Measurements from ENCODE around the gene MBTPS1. TPM values are rescaled to one million over a fixed set of nuclear protein-coding genes. Genes with fewer than 3 reads are reported as not detected.
A peak's percentile ranks its signal among the peaks of the same experiment; 100 is the strongest.

MBTPS1 gene
- total and polyA plus RNA-seq, 9 of the 15 experiments (the other 6 are each of a cell fraction or from before 2014, with no cell fraction given), result 2.8 to 57.6 (median 43.8) TPM

DNA sequence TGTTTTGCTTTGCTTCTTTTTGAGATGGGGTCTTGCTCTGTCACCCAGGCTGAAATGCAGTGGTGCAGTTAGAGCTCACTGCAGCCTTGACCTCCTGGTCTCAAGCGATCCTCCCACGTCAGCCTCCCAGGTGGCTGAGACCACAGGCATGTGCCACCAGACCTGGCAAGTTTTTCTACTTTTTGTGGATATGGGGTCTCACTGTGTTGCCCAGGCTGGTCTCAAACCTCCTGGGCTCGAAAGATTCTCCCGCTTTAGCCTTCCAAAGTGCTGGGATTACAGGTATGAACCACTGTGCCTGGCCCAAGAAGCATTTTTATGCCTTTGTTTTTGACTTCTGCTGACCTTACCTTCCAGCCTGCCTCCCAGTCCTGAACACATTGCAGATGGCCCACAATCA is 38.5 kb upstream of the MBTPS1 start:
- Histone ChIP-seq H2AFZ (ENCODE audit: low read depth, low read length) (no peak overlapping the region), H3K9ac (ENCODE audit: insufficient read depth in 1 of 2, low read depth in 2 of 2, low read length in 2 of 2) (no peak overlapping the region), H3K4me1 (replicated peaks in 1 of 2; ENCODE audit: control insufficient read depth in 2 of 2, insufficient read depth in 2 of 2, low read length in 2 of 2) (peaks cover 0 to 4% of the 10 kb centered on the region in 2 experiments; a peak in 1 of 5 replicates), H3K27ac (ENCODE audit: extremely low read depth, low read depth, low read length) (no peak overlapping the region), H3K9me3 (replicated peaks; ENCODE audit: control insufficient read depth, insufficient read depth, low read depth, low read length) (no peaks in the 10 kb centered on the region), H3K36me3 (ENCODE audit: control insufficient read depth, insufficient read depth, low read length) (no peaks in the 10 kb centered on the region), H3K27me3 (ENCODE audit: control insufficient read depth in 2 of 2, insufficient read depth in 2 of 2, low read length in 2 of 2) (peaks cover 27 to 55% of the 10 kb centered on the region in 2 experiments), H4K20me1 (replicated peaks; ENCODE audit: control insufficient read depth, insufficient read depth, low read length) (no peaks in the 10 kb centered on the region), H3K9me1 (ENCODE audit: control insufficient read depth, insufficient read depth, low read length) (no peaks in the 10 kb centered on the region), H3K79me2 (ENCODE audit: control insufficient read depth, insufficient read depth, low read length) (no peaks in the 10 kb centered on the region), H3K4me2 (ENCODE audit: insufficient read depth, low read length) (no peak overlapping the region), H3K4me3 (no peak overlapping the region)
- in situ Hi-C loops (cut with MboI) (no loop called here), intact Hi-C loops (cut with micrococcal nuclease) (no loop called here)
- ATAC-seq, result no peak
- 18% methylated on average over 4 of the region's 4 CpGs for WGBS (ENCODE audit: insufficient coverage, low coverage, missing lambda C conversion rate)
- CTCF ChIA-PET (ENCODE audit: low intra/inter-chr PET ratio), result no interaction called here
- no peak for DNase-seq (ENCODE audit: extremely low read depth in 1 of 4, low spot score in 3 of 4)
- FAIRE-seq, result no peak
- TF ChIP-seq IRF2 (CRISPR knock-in tag; IDR thresholded peaks at IDR 0.05), result no peak
- TF ChIP-seq ZNF121 (CRISPR knock-in tag; conservative IDR thresholded peaks at IDR 0.05), result peak; percentile 73
- POLR2A ChIA-PET, result interaction anchor here (0.7 kb wide), 1 partner anchor 451 kb away, joined by 4 read pairs; no protein-coding TSS in a partner anchor
- BruUV-seq (replicated peaks), result no TSS peak

DNA sequence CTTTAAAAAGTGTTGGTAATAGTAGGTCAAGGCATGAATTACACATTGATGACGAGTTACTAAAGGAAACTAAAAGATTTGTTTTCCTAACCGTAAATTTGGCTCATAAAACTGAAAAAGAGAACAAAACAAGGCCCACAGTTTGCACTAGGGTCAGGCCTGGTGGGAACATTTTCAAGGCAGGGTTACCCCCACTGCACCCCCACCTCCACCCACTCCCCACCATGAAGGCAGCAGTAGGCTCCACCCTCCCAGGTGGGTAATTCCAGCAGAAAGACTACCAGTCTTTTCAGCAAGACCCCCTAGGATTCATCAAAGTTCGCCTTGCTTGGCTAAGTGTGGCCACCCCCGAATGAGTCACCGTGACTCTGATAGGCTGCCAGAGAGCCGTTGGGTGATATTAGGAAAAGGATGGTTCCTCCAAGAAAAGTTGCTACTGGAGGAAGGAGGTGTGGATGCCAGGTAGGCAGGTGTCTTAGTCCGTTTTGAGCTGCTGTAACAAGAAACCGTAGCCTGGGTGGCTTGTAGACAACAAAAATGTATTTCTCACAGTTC is 37.0 kb upstream of the MBTPS1 start:
- Histone ChIP-seq H3K79me2 (ENCODE audit: control insufficient read depth, insufficient read depth, low read length) (no peaks in the 10 kb centered on the region), H3K27ac (ENCODE audit: extremely low read depth, low read depth, low read length) (no peak overlapping the region), H3K36me3 (ENCODE audit: control insufficient read depth, insufficient read depth, low read length) (no peaks in the 10 kb centered on the region), H3K9ac (ENCODE audit: insufficient read depth in 1 of 2, low read depth in 2 of 2, low read length in 2 of 2) (no peak overlapping the region), H2AFZ (ENCODE audit: low read depth, low read length) (no peak overlapping the region), H3K4me3 (no peak overlapping the region), H3K9me3 (replicated peaks; ENCODE audit: control insufficient read depth, insufficient read depth, low read depth, low read length) (no peaks in the 10 kb centered on the region), H4K20me1 (replicated peaks; ENCODE audit: control insufficient read depth, insufficient read depth, low read length) (no peaks in the 10 kb centered on the region), H3K9me1 (ENCODE audit: control insufficient read depth, insufficient read depth, low read length) (no peaks in the 10 kb centered on the region), H3K27me3 (ENCODE audit: control insufficient read depth in 2 of 2, insufficient read depth in 2 of 2, low read length in 2 of 2) (peaks cover 17 to 52% of the 10 kb centered on the region in 2 experiments), H3K4me2 (ENCODE audit: insufficient read depth, low read length) (no peak overlapping the region), H3K4me1 (replicated peaks in 1 of 2; ENCODE audit: control insufficient read depth in 2 of 2, insufficient read depth in 2 of 2, low read length in 2 of 2) (peaks cover 0 to 4% of the 10 kb centered on the region in 2 experiments; a peak in 1 of 5 replicates)
- TF ChIP-seq FOSL1 (tag; conservative IDR thresholded peaks at IDR 0.05) (peak; percentile 57), JUND (IDR thresholded peaks at IDR 0.05; ENCODE audit: borderline replicate concordance, low read depth, low read length) (peak; percentile 73; the same call in 1 of the 2 replicates), JUND (tag; IDR thresholded peaks at IDR 0.05; ENCODE audit: borderline replicate concordance, low read depth, low read length) (no peak), ELF4 (CRISPR knock-in tag; IDR thresholded peaks at IDR 0.05) (no peak), CREM (IDR thresholded peaks at IDR 0.05; ENCODE audit: low read depth) (0 out of 2 replicates have a peak, but pooled peaks have one; percentile 3)
- TF ChIP-seq, protein P1, sequence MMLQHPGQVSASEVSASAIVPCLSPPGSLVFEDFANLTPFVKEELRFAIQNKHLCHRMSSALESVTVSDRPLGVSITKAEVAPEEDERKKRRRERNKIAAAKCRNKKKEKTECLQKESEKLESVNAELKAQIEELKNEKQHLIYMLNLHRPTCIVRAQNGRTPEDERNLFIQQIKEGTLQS (IDR thresholded peaks at IDR 0.05), result peak; percentile 62
- TF ChIP-seq, protein P1 (CRISPR knock-in tag; conservative IDR thresholded peaks at IDR 0.05), result no peak
- FAIRE-seq (no peak), DNase-seq (ENCODE audit: extremely low read depth in 1 of 4, low spot score in 3 of 4) (peak in 1 of 4 experiments; percentile 41), ATAC-seq (0 out of 3 replicates have a peak, but pooled peaks have one; percentile 22)
- WGBS (ENCODE audit: insufficient coverage, low coverage, missing lambda C conversion rate), result 4% methylated on average over 8 of the region's 8 CpGs
- BruUV-seq (replicated peaks), result no TSS peak
- ChIA-PET POLR2A (interaction anchor here (0.8 to 0.9 kb wide), 2 partner anchors 16 to 37 kb away, joined by 3 read pairs; partner anchors contain the start of gene MBTPS1), CTCF (ENCODE audit: low intra/inter-chr PET ratio) (no interaction called here)
- intact Hi-C loops (cut with micrococcal nuclease), result no loop called here
- in situ Hi-C loops (cut with MboI), result no loop called here
